IPS-18a (cell line): ENCODE measurements around the gene WDFY3.

Experiments
- H3K27ac ChIP-seq: one replicate; pipeline ENCODE4 v1.5.1; 2013; ENCODE audit warnings: low read length
- H3K27me3 ChIP-seq: one replicate; pipeline ENCODE4 v1.6.1; 2013; ENCODE audit warnings: mild to moderate bottlenecking, low read length; ENCODE audit not compliant: control insufficient read depth, insufficient read depth
- H3K36me3 ChIP-seq: one replicate; pipeline ENCODE4 v1.6.1; 2013; ENCODE audit warnings: low read depth, low read length; ENCODE audit not compliant: control insufficient read depth
- H3K4me1 ChIP-seq: one replicate; pipeline ENCODE4 v1.6.1; 2013; ENCODE audit warnings: low read depth, low read length; ENCODE audit not compliant: control insufficient read depth
- H3K4me3 ChIP-seq: one replicate; pipeline ENCODE4 v1.5.1; 2013; ENCODE audit warnings: low read length
- H3K9ac ChIP-seq: one replicate; pipeline ENCODE4 v1.6.1; 2013; ENCODE audit warnings: mild to moderate bottlenecking, low read length, moderate library complexity
- H3K9me3 ChIP-seq: one replicate; pipeline ENCODE4 v1.6.1; 2013; ENCODE audit warnings: low read depth, low read length; ENCODE audit not compliant: control insufficient read depth

WDFY3 gene

DNA sequence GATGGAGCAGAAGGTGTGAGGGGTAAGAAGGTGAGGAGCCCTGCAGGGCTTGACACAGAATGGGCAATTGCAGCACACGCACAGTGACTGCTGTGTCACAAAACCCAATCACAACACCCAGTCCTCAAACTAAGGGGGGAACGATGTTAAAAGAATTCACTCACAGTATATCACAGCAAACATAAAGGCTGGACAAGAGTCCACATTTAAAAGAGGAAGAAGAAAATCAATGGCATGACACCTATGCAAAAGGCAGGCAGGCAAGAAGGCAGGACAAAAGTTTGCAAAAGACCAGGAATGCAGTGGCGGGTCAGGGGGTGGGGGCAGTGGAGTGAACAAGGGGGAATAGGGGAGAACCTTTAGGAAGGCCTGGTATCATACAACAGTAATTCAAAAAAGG is 305.9 kb downstream of the WDFY3 start:
- Histone ChIP-seq H3K9me3 (no peaks in the 10 kb centered on the region), H3K27me3 (no peaks in the 10 kb centered on the region), H3K36me3 (no peaks in the 10 kb centered on the region)

GRCh38 chr4:84652478-84652877 is 314.0 kb downstream of the WDFY3 start:
- H3K27me3 ChIP-seq, result no peaks in the 10 kb centered on the region
- no peak overlapping the region for H3K4me3 ChIP-seq
- no peak overlapping the region for H3K27ac ChIP-seq
- peaks cover 4% of the 10 kb centered on the region for H3K36me3 ChIP-seq
- no peaks in the 10 kb centered on the region for H3K9me3 ChIP-seq
- H3K4me1 ChIP-seq, result peaks cover 24% of the 10 kb centered on the region
- no peak overlapping the region for H3K9ac ChIP-seq

More for the DNA sequence above, 305.9 kb downstream of the WDFY3 start:
- Histone ChIP-seq H3K4me3 (no peak overlapping the region), H3K4me1 (no peaks in the 10 kb centered on the region), H3K9ac (no peak overlapping the region), H3K27ac (no peak overlapping the region)

DNA sequence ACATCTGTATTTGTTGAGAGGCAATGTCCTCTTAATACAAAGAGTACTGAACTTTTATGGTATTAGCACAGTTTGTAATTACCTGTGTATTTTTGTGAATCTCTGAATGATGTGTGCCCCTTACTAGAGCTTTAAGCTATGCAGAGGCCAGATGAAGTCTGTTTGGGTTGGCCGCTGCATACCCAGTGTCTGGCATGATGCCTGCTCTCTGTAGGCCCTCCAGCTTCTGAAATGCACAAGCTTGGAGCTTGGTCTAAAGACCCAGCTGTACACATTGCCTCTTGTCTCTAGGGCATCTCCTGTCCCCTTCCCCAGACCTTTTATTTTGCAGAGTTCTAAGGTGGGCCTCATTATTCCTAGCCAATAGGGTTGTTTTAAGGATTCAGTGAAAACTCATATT is 315.0 kb downstream of the WDFY3 start:
- Histone ChIP-seq H3K36me3 (peaks cover 4% of the 10 kb centered on the region), H3K27ac (no peak overlapping the region), H3K9ac (no peak overlapping the region), H3K9me3 (no peaks in the 10 kb centered on the region), H3K27me3 (no peaks in the 10 kb centered on the region), H3K4me3 (no peak overlapping the region), H3K4me1 (peaks cover 33% of the 10 kb centered on the region)

- Histone ChIP-seq H3K36me3 (peaks cover 4% of the 10 kb centered on the region), H3K4me1 (peaks cover 45% of the 10 kb centered on the region), H3K4me3 (no peak overlapping the region), H3K27me3 (no peaks in the 10 kb centered on the region), H3K9me3 (no peaks in the 10 kb centered on the region), H3K9ac (no peak overlapping the region), H3K27ac (no peak overlapping the region)
Measured at GRCh38 chr4:84648863-84649647, 317.4 kb downstream of the WDFY3 start.

- H3K4me1 ChIP-seq, result peaks cover 45% of the 10 kb centered on the region
- H3K9ac ChIP-seq, result no peak overlapping the region
- no peaks in the 10 kb centered on the region for H3K27me3 ChIP-seq
- no peak overlapping the region for H3K4me3 ChIP-seq
- H3K9me3 ChIP-seq, result no peaks in the 10 kb centered on the region
- H3K36me3 ChIP-seq, result peaks cover 4% of the 10 kb centered on the region
- H3K27ac ChIP-seq, result no peak overlapping the region
Measured at GRCh38 chr4:84648178-84648577, 318.3 kb downstream of the WDFY3 start.

- Histone ChIP-seq H3K36me3 (peaks cover 4% of the 10 kb centered on the region), H3K9ac (peak overlapping the region; percentile 28)
Measured at GRCh38 chr4:84647312-84647884, 319.1 kb downstream of the WDFY3 start.

GRCh38 chr4:84644087-84644486 is 322.4 kb downstream of the WDFY3 start:
- H3K36me3 ChIP-seq, result peaks cover 7% of the 10 kb centered on the region
- H3K27me3 ChIP-seq, result no peaks in the 10 kb centered on the region
- no peak overlapping the region for H3K9ac ChIP-seq
- H3K9me3 ChIP-seq, result no peaks in the 10 kb centered on the region
- H3K4me1 ChIP-seq, result peaks cover 37% of the 10 kb centered on the region
- H3K4me3 ChIP-seq, result no peak overlapping the region
- H3K27ac ChIP-seq, result no peak overlapping the region

More at GRCh38 chr4:84647312-84647884, 319.1 kb downstream of the WDFY3 start:
- Histone ChIP-seq H3K27me3 (no peaks in the 10 kb centered on the region), H3K4me3 (peak overlapping the region; percentile 16), H3K27ac (peak overlapping the region; percentile 32), H3K9me3 (no peaks in the 10 kb centered on the region), H3K4me1 (peaks cover 45% of the 10 kb centered on the region)

DNA sequence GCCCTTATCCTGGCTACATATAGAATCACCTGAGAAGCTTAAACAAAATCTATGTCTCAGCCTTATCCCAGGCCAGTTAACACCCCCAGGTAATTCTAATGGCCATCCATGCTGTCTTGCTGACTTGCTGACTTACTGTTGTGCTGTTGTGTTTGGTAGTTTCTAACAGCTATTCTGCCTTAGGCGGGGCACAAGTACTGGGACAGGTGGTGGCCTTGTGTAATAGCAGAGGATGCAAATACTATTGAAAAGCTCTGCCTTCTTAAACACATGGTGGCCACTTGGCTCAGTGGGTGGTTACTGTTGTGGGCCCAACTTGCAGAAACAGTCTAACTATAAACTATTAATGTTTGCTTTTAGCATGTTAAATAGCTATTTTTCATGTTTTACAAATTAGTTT is 327.3 kb downstream of the WDFY3 start:
- peaks cover 7% of the 10 kb centered on the region for H3K36me3 ChIP-seq
- no peak overlapping the region for H3K27ac ChIP-seq
- H3K4me3 ChIP-seq, result no peak overlapping the region
- no peaks in the 10 kb centered on the region for H3K27me3 ChIP-seq
- no peaks in the 10 kb centered on the region for H3K4me1 ChIP-seq
- H3K9me3 ChIP-seq, result no peaks in the 10 kb centered on the region
- no peak overlapping the region for H3K9ac ChIP-seq

GRCh38 chr4:84638092-84638491 is 328.4 kb downstream of the WDFY3 start:
- Histone ChIP-seq H3K36me3 (peaks cover 7% of the 10 kb centered on the region), H3K4me3 (no peak overlapping the region), H3K9ac (no peak overlapping the region), H3K9me3 (no peaks in the 10 kb centered on the region), H3K27ac (no peak overlapping the region), H3K27me3 (no peaks in the 10 kb centered on the region), H3K4me1 (no peaks in the 10 kb centered on the region)

DNA sequence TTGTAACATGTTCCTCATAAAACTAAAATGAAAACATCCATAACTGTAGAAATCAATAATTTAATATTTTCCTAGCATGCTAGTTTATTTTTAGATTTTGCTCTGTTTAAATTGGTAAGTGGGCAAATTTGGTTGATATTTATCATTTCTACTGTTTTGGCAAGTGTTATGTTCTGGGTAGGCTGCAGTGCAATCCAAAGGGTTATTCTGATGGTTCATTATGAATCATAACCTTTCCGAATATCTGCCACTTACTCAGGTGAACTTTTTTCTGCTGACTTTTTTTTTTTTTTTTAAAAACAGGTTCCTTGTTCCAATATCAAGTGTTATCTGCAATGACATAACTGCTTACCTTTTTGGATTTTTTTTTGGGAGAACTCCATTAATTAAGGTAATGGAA is 331.5 kb downstream of the WDFY3 start:
- Histone ChIP-seq H3K4me3 (no peak overlapping the region), H3K4me1 (no peaks in the 10 kb centered on the region), H3K27me3 (no peaks in the 10 kb centered on the region), H3K36me3 (no peaks in the 10 kb centered on the region), H3K9me3 (no peaks in the 10 kb centered on the region), H3K27ac (no peak overlapping the region), H3K9ac (no peak overlapping the region)

DNA sequence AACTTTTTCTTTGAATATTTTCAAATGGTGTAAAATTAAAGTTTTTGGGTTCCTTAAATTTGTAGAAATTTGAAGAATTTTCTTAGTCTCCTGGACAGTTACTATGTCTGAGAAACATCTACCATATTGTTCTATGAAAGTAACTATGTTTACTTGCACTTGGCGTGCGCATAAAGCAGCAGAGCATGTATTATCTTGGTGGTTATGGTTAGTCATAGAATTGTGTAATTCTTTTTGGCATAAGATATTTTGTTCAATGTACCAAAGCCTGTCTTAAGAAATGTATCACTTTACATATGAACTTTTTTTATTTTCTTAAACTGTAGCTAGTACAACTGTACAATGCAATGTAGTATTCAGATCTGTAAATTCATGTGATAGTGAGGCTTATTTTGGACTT is 334.4 kb downstream of the WDFY3 start:
- Histone ChIP-seq H3K4me1 (no peaks in the 10 kb centered on the region), H3K27me3 (no peaks in the 10 kb centered on the region), H3K27ac (no peak overlapping the region)

DNA sequence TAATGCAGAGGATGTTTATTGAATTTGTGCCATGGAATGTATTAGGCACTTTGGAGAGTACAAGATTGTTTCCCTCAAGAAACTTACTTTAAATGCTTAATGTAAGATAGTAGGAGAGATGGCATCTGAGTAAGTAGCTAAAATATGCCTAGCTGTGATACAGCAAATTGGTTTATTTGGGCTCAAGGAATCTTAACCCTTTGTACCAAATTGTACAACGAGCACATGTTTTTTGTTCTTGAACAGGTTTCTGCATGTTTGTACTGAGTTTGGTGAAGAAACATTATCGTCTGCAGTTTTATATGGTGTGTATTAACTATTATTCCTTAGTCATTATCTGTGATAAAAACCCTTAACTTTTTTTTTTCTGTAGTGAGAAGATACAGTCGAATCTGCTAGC is 334.9 kb downstream of the WDFY3 start:
- no peak overlapping the region for H3K27ac ChIP-seq
- no peaks in the 10 kb centered on the region for H3K27me3 ChIP-seq
- H3K4me1 ChIP-seq, result no peaks in the 10 kb centered on the region
- no peaks in the 10 kb centered on the region for H3K36me3 ChIP-seq
- no peak overlapping the region for H3K4me3 ChIP-seq
- no peaks in the 10 kb centered on the region for H3K9me3 ChIP-seq
- H3K9ac ChIP-seq, result no peak overlapping the region

More for the DNA sequence above, 334.4 kb downstream of the WDFY3 start:
- no peaks in the 10 kb centered on the region for H3K36me3 ChIP-seq
- H3K4me3 ChIP-seq, result no peak overlapping the region
- no peaks in the 10 kb centered on the region for H3K9me3 ChIP-seq
- H3K9ac ChIP-seq, result no peak overlapping the region
